Activated T-helper 1 cell treated with anti-CD3 and anti-CD28 coated beads, Interleukin-2, amount 50 U/mL, for 16 hours (primary cell): ENCODE results near the gene HTRA3.
"Not testable (repeated sequence)": the region's sequence is repeated elsewhere in the genome, so short reads cannot be mapped to it uniquely, and the experiment has no call there.

Source experiments
- DNase-seq, 2 donors: peaks; one replicate each; pipeline ENCODE4 v3.0.0-alpha.2; 2020; ENCODE audit warnings: low read depth in 1 of 2, low spot score in 1 of 2

The HTRA3 gene

DNA sequence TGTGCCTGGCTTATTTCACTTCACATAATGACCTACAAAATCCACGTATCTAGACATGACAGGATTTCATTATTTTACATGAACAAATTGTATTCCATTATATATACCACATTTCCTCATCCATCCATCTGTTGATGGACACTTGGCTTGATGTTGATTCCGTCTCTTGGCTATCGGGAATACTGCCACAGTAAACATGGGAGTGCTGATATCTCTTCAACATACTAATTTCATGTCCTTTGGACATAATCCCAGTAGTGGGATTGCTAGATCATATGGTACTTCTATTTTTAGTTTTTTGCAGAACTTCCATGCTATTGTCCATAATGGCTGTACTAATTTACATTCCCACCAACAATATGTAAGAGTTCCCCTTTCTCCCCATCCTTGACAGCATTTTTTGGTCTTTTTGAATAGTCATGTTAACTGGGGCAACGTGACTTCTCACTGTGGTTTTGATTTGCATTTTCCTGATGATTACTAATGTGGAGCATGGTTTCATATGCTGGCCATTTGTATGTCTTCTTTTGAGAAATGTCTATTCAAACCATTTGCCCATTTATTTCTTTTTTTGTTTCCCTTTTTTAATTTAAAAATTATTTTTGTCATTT, 68.9 kb downstream of the HTRA3 start:
- DNase-seq, result no peak

DNA sequence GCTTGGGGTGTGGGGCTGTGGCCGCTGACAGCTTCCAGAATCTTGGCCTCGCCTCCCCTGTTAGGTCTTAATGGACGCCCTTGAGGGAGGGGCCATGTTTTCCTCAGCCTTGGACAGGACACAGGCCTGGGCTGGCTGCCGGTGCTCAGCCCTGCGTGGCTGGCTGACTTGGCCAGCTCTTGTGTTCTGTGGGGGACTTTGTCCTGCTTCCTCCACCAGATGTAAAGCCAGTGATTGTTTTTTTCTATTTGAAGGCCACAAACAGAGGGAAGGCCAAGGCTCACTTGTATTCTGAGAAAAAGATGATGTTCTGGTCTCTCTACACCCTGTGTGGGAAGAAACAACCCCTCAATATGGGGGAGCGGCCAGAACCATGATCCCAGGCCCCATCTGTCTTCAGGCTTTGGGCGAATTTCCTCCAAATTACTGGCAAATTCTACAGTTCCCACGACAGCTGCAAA, 71.3 kb downstream of the HTRA3 start:
- DNase-seq, result no peak

DNA sequence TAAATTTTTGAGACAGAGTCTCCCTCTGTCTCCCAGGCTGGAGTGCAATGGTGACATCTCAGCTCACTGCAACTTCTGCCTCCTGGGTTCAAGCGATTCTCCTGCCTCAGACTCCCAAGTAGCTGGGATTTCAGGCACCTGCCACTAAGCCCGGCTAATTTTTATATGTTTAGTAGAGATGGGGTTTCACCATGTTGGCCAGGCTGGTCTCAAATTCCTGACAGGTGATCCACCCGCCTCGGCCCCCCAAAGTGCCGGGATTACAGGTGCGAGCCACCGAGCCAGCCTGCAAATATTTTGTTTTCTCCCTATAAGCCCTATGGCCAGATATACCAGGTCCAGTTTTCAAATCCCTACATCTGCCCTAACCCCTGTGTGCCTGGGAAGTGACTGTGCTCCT, 71.7 kb downstream of the HTRA3 start:
- DNase-seq, result not testable (repeated sequence)

GRCh38 chr4:8341691-8342090, 72.1 kb downstream of the HTRA3 start:
- DNase-seq, result no peak

DNA sequence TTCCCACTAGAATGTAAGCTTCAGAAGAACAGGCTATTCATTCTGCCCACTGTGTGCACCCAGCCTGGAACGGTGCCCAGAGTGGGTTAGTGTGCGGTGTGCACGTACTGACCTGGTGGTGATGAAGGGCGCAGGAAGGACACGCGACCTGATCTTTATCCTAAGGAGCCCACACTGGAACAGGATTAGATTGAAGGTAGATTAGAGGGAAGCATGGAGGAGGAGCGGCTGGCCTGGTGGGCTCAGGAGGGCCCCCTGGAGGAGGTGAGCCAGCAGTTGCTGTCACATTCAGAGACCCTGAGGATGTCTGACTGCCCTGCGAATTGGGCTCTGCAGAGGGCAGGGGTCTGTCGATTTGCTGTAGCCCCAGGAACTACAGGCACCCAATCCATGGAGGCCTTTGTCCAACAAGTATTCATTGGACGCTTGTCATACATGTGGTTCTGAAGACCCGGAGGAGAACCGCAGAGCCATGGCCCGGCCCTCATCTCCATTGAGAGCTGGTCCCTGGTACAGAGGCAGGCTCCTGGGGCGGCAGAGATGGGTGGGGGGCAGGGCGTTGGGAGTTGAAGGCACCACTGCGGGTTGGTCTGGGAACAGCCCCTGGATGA, 73.2 kb downstream of the HTRA3 start:
- DNase-seq, result no peak

DNA sequence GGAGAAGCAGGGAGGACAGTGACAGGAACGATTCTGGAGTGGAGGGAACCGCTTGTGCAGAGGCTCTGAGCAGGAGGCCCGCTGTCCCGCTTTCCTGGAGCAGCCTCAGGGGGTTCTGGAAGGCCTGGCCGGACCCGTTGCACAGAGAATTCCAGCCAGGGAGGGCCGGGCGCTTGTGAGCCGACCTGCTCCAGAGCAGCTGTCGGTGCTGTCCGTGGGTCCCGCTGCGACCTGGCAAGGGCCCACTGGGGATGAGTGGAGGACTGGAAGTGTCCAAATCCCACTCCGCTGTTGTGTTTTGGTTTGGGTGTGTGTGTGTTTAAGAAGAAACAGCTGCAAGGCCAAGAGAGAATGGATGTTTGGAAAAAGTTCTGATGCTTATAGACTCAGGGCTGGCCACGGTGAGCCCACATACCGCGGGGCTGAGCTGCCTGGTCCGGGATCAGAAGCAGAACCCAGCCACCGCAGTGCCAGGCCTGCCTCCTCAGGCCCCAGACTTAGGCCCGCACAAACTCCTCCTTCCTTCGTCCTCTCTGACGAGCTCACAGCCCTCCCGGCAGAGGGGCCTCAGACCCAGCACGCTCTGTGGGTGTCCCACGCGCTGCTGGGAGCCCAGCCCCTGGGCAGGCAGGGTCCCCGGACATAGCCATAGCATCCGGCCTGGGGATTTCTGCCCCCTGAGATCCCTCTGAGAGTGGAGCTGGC, 73.9 kb downstream of the HTRA3 start:
- DNase-seq, result no peak

DNA sequence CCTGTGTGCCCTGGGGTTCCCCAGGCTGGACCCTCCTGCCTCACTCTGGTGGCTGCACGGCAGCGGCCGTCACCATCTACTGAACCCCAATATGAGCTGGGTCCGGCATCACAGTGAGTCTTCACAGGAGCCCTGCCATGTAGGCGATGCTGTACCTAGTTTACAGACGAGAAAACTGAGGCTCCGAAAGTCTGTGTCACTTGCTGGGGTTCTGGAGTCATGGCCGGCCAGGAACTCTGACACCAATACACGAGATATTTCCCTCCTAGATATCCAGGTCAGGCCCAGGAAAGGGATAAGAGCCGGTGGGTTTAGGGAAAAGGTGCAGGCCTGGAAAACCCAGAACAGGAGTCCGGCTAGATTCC, 74.4 kb downstream of the HTRA3 start:
- DNase-seq, result no peak

- no peak for DNase-seq
Observed at GRCh38 chr4:8344377-8344776, 74.8 kb downstream of the HTRA3 start.

GRCh38 chr4:8345053-8345945, 75.7 kb downstream of the HTRA3 start:
- DNase-seq, result no peak

DNA sequence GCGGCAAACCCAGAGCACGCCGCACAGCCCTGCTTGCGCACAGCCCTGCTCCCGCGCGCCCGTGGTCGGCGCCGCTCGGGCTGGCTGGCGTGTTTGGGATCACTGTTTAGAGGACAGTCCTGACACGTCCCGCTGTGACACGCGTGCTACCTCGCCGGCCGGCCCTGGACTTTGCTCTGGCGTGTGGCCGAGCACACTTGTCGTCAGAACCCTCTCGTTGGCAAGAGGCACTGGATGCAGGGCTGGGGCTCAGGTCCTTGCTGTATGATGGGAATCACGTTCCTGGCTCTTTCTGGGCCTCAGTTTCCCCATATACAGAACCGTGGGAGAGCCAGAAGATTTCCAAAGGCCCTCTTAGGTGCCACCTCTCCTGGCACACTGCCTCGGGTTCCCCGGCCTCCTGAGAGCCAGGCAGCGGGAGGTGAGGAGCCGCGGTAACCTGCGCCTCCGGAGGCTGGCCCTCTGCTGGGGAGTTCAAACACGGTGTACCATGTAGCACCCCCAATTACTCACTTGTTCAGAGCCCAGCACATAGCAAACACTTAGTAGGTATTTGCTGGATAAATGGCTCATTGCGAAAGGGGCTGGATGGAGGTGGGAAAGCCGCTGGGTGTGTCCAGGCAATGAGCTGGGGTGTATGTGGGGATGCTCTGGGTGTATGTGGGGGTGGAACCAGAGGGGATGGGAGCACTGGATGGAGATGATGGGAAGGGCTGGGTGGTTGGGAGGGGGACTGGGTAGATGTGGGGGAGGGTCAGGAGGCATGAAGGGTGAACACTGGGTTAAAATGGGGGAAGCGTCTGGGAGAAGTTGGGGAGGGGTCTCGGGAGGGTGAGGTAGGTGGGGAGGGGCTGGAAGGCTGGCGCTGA, 76.6 kb downstream of the HTRA3 start:
- no peak for DNase-seq

DNA sequence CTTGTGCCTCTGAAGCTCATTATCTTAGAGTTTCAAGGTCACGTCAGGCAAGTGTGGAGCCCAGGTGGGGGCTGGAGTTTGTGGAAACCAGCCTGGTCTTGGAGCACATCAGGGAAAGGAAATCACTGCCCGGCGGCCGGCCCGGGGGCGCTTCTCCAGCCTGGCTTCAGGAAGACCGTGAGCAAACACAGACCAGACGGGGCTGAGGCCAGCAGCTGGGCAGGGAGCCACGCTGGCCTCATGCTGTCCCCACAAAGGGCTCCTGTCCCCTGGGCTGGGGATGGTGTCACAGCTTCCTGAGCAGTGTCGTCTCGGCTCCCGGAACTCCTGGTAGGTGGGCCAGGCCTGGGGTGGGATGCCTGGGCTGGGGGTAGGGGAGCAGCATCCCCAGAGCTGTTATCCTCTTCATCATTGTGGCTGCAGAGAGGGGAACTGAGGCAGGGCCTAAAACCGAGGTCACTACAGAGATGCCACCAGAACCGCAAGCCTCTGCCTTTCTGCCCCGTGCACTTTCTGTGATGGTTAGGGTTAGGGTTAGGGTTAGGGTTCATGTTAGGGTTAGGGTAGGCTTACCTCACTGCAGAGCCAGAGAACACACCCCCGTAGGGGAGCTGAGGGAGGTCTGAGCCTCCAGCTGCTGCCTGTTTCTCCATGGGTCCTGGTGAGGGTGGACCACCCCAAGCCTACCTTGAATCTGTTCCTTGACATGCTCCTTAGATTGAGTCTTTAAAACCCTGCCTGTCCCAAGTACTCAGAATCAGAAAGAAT, 77.5 kb downstream of the HTRA3 start:
- no peak for DNase-seq

GRCh38 chr4:8347660-8348059, 78.1 kb downstream of the HTRA3 start:
- no peak for DNase-seq

- DNase-seq, result no peak
Observed at GRCh38 chr4:8348071-8348470, 78.5 kb downstream of the HTRA3 start.

GRCh38 chr4:8349236-8349635, 79.7 kb downstream of the HTRA3 start:
- not testable (repeated sequence) for DNase-seq

GRCh38 chr4:8349664-8350236, 80.2 kb downstream of the HTRA3 start:
- DNase-seq, result no peak

- no peak for DNase-seq
Observed at GRCh38 chr4:8350352-8350751, 80.8 kb downstream of the HTRA3 start.

GRCh38 chr4:8350841-8351461, 81.4 kb downstream of the HTRA3 start:
- DNase-seq, result no peak

DNA sequence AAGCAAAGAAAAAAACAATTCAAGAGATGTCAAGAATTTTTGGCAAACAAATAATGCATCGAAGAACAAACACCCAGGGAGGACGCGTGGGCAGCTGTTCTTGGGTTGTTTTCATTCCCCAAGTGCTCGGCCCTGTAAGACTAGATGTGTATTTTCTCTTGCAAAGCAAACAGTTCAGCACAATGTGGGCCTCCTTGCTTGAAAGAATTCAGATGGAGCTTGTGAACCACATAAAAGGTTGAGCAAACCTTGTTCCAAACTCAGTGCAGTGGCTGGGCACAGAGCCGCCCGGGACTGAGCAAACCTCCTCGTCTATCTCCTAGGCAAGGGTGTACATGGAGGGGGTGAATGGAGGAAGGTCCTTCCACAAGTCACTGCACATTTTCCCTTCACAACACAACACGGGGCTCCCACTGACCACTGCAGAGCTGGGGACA, 82.4 kb downstream of the HTRA3 start:
- no peak for DNase-seq
